Ishikawa (cell line): ENCODE results near the gene DNAH3.

Source experiments
- CEBPB ChIP-seq: IDR thresholded peaks from 2 replicates; pipeline ENCODE4 v1.6.1; 2012
- CREB1 ChIP-seq: IDR thresholded peaks from 2 replicates; pipeline ENCODE4 v1.6.1; 2012; ENCODE audit warnings: low read depth
- EGR1 ChIP-seq: IDR thresholded peaks from 2 replicates; pipeline ENCODE4 v1.6.1; 2012
- EP300 ChIP-seq: IDR thresholded peaks from 2 replicates; pipeline ENCODE4 v1.6.1; 2012; ENCODE audit warnings: borderline replicate concordance
- FOXM1 ChIP-seq: IDR thresholded peaks from 2 replicates; pipeline ENCODE4 v1.6.1; 2012; ENCODE audit warnings: low read depth, borderline replicate concordance
- MAX ChIP-seq: IDR thresholded peaks from 2 replicates; pipeline ENCODE4 v1.6.1; 2012
- NFIC ChIP-seq: IDR thresholded peaks from 2 replicates; pipeline ENCODE4 v1.6.1; 2012
- RAD21 ChIP-seq: IDR thresholded peaks from 2 replicates; pipeline ENCODE4 v1.6.1; 2012; ENCODE audit warnings: low read depth
- REST ChIP-seq: IDR thresholded peaks from 2 replicates; pipeline ENCODE4 v1.6.1; 2012; ENCODE audit warnings: low read depth, mild to moderate bottlenecking
- TAF1 ChIP-seq: IDR thresholded peaks from 2 replicates; pipeline ENCODE4 v1.6.1; 2012; ENCODE audit warnings: low read depth, mild to moderate bottlenecking
- TCF12 ChIP-seq: IDR thresholded peaks from 2 replicates; pipeline ENCODE4 v1.6.1; 2012; ENCODE audit warnings: low read depth
- TEAD4 ChIP-seq: IDR thresholded peaks from 2 replicates; pipeline ENCODE4 v1.6.1; 2012
- USF1 ChIP-seq: IDR thresholded peaks from 2 replicates; pipeline ENCODE4 v1.6.1; 2012
- YY1 ChIP-seq: IDR thresholded peaks from 2 replicates; pipeline ENCODE4 v1.6.1; 2012; ENCODE audit warnings: low read depth
- ZBTB7A ChIP-seq: IDR thresholded peaks from 2 replicates; pipeline ENCODE4 v1.6.1; 2012; ENCODE audit warnings: low read depth

The DNAH3 gene

GRCh38 chr16:20940871-20941635 is 209.6 kb downstream of the DNAH3 start:
- TF ChIP-seq TCF12 (no peak), CEBPB (no peak), CREB1 (no peak), EGR1 (no peak), EP300 (no peak), REST (no peak), RAD21 (no peak), YY1 (no peak)

GRCh38 chr16:20939611-20940010 is 211.0 kb downstream of the DNAH3 start:
- TF ChIP-seq RAD21 (no peak), FOXM1 (no peak), USF1 (no peak), CEBPB (no peak), REST (no peak), EGR1 (no peak), MAX (no peak), TEAD4 (no peak), EP300 (no peak), YY1 (no peak)

- TF ChIP-seq FOXM1, result no peak
Measured at GRCh38 chr16:20938426-20938825, 212.2 kb downstream of the DNAH3 start.

GRCh38 chr16:20937736-20938135 is 212.9 kb downstream of the DNAH3 start:
- TF ChIP-seq EGR1, result no peak
- no peak for TF ChIP-seq EP300
- TF ChIP-seq TEAD4, result no peak
- no peak for TF ChIP-seq TAF1
- no peak for TF ChIP-seq YY1
- no peak for TF ChIP-seq FOXM1
- TF ChIP-seq CREB1, result no peak
- no peak for TF ChIP-seq TCF12
- TF ChIP-seq REST, result no peak
- TF ChIP-seq MAX, result no peak
- TF ChIP-seq RAD21, result no peak
- no peak for TF ChIP-seq ZBTB7A
- TF ChIP-seq USF1, result no peak
- TF ChIP-seq NFIC, result no peak

- TF ChIP-seq CEBPB (peak; percentile 40; the same call in 1 of the 2 replicates), MAX (no peak), FOXM1 (no peak)
Measured at GRCh38 chr16:20933589-20933988, 217.1 kb downstream of the DNAH3 start.
